Measurements from ENCODE around the gene EHMT1.

EHMT1 gene

DNA sequence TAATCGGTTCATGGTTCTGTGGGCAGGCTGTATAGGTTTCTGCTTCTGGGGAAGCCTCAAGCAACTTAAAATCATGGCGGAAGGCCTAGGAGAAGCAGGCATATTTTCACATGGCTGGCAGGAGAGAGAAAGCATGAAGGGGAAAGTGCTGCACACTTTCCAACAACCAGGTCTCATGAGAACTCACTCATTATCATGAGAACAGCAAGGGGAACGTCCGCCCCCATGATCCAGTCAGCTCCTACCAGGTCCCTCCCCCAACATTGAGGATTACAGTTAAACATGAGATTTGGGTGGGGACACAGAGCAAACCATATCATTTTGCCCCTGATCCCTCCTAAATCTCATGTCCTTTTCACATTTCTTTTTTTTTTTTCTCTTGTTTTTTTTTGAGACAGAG is 82.1 kb downstream of the EHMT1 start:
- no peak for DNase-seq (ENCODE audit: low read depth in 1 of 2, low spot score in 1 of 2)
- TF ChIP-seq, protein P1, sequence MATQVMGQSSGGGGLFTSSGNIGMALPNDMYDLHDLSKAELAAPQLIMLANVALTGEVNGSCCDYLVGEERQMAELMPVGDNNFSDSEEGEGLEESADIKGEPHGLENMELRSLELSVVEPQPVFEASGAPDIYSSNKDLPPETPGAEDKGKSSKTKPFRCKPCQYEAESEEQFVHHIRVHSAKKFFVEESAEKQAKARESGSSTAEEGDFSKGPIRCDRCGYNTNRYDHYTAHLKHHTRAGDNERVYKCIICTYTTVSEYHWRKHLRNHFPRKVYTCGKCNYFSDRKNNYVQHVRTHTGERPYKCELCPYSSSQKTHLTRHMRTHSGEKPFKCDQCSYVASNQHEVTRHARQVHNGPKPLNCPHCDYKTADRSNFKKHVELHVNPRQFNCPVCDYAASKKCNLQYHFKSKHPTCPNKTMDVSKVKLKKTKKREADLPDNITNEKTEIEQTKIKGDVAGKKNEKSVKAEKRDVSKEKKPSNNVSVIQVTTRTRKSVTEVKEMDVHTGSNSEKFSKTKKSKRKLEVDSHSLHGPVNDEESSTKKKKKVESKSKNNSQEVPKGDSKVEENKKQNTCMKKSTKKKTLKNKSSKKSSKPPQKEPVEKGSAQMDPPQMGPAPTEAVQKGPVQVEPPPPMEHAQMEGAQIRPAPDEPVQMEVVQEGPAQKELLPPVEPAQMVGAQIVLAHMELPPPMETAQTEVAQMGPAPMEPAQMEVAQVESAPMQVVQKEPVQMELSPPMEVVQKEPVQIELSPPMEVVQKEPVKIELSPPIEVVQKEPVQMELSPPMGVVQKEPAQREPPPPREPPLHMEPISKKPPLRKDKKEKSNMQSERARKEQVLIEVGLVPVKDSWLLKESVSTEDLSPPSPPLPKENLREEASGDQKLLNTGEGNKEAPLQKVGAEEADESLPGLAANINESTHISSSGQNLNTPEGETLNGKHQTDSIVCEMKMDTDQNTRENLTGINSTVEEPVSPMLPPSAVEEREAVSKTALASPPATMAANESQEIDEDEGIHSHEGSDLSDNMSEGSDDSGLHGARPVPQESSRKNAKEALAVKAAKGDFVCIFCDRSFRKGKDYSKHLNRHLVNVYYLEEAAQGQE (IDR thresholded peaks at IDR 0.05; ENCODE audit: insufficient replicate concordance, low read depth): no peak
- TF ChIP-seq, protein P2, sequence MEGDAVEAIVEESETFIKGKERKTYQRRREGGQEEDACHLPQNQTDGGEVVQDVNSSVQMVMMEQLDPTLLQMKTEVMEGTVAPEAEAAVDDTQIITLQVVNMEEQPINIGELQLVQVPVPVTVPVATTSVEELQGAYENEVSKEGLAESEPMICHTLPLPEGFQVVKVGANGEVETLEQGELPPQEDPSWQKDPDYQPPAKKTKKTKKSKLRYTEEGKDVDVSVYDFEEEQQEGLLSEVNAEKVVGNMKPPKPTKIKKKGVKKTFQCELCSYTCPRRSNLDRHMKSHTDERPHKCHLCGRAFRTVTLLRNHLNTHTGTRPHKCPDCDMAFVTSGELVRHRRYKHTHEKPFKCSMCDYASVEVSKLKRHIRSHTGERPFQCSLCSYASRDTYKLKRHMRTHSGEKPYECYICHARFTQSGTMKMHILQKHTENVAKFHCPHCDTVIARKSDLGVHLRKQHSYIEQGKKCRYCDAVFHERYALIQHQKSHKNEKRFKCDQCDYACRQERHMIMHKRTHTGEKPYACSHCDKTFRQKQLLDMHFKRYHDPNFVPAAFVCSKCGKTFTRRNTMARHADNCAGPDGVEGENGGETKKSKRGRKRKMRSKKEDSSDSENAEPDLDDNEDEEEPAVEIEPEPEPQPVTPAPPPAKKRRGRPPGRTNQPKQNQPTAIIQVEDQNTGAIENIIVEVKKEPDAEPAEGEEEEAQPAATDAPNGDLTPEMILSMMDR (IDR thresholded peaks at IDR 0.05; ENCODE audit: insufficient read depth, low read length): no peak
- TF ChIP-seq GABPA (IDR thresholded peaks at IDR 0.05; ENCODE audit: low read depth) (no peak), POLR2AphosphoS5 (IDR thresholded peaks at IDR 0.05; ENCODE audit: low read depth) (no peak), SPI1 (IDR thresholded peaks at IDR 0.05; ENCODE audit: borderline replicate concordance, low read depth) (no peak)
- Histone ChIP-seq H3K27ac (replicated peaks) (no peak overlapping the region), H3K27me3 (ENCODE audit: insufficient read depth, poor library complexity, severe bottlenecking) (no peaks in the 10 kb centered on the region), H3K4me3 (replicated peaks; ENCODE audit: insufficient read depth, low read length) (no peak overlapping the region)

DNA sequence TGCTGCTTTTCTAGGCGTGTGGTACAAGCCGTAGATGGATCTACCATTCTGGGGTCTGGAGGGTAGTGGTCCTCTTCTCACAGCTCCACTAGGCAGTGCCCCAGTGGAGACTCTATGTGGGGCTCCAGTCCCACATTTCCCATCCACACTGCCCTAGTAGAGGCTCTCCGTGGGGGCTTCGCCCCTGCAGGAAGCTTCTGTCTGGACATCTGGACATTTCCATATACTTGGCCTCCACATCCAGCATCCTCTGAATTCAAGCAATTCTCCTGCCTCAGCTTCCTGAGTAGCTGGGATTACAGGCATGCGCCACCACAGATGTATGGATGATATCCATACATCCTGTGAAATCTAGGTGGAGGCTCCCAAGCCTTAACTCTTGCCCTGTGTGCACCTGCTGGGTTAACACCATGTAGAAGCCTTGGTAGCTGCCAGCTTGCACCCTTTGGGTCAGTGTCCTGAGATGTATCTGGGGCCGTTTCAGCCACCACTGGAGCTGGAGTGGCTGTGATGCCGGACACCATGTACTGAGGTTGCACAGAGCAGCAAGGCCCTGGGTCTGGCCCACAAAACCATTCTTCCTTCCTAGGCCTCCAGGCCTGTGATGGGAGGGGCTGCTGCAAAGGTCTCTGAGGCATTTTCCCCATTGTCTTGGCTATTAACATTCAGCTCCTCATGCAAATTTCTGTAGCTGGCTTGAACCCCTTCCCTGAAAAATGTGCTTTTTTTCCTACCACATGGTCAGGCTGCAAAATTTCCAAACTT is 84.0 kb downstream of the EHMT1 start:
- no peak overlapping the region for H3K27ac ChIP-seq (replicated peaks)
- TF ChIP-seq GABPA (IDR thresholded peaks at IDR 0.05; ENCODE audit: low read depth): no peak
- TF ChIP-seq, protein P1 (IDR thresholded peaks at IDR 0.05; ENCODE audit: insufficient replicate concordance, low read depth): no peak
- TF ChIP-seq POLR2AphosphoS5 (IDR thresholded peaks at IDR 0.05; ENCODE audit: low read depth): no peak
- TF ChIP-seq, protein P2 (IDR thresholded peaks at IDR 0.05; ENCODE audit: insufficient read depth, low read length): no peak
- TF ChIP-seq SPI1 (IDR thresholded peaks at IDR 0.05; ENCODE audit: borderline replicate concordance, low read depth): no peak
- H3K27me3 ChIP-seq (ENCODE audit: insufficient read depth, poor library complexity, severe bottlenecking): no peaks in the 10 kb centered on the region
- no peak for DNase-seq (ENCODE audit: low read depth in 1 of 2, low spot score in 1 of 2)
- H3K4me3 ChIP-seq (replicated peaks; ENCODE audit: insufficient read depth, low read length): no peak overlapping the region

DNA sequence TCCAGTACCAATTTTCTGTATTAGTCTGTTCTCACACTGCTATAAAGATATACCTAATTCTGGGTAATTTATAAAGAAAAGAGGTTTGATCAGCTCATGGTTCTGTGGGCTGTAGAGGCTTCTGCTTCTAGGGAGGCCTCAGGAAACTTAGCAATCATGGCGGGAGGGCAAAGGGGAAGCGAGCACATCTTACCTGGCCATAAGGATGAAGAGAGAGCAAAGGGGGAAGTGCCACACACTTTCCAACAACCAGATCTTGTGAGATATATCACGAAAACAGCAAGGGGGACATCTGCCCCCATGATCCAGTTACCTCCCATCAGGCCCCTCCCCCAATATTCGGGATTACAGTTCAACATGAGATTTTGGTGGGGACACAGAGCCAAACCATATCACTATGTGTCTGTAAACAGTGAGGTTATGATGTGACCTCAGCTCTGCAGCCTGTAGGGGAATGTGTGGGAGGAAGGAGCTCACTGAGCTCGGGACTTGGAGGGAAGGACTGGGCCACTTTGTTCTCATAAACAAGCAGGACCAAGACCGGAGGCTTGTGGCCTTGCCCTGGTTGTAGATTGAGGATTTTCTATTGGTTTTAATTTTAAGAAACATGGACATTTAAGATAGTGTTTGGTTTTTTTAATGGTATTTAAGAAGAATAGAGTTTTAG is 85.2 kb downstream of the EHMT1 start:
- no peak overlapping the region for H3K27ac ChIP-seq (replicated peaks)
- DNase-seq (ENCODE audit: low read depth in 1 of 2, low spot score in 1 of 2): no peak
- H3K27me3 ChIP-seq (ENCODE audit: insufficient read depth, poor library complexity, severe bottlenecking): no peaks in the 10 kb centered on the region
- TF ChIP-seq POLR2AphosphoS5 (IDR thresholded peaks at IDR 0.05; ENCODE audit: low read depth) (no peak), SPI1 (IDR thresholded peaks at IDR 0.05; ENCODE audit: borderline replicate concordance, low read depth) (peak; percentile 45; the same call in 1 of the 2 replicates)
- H3K4me3 ChIP-seq (replicated peaks; ENCODE audit: insufficient read depth, low read length): no peak overlapping the region

DNA sequence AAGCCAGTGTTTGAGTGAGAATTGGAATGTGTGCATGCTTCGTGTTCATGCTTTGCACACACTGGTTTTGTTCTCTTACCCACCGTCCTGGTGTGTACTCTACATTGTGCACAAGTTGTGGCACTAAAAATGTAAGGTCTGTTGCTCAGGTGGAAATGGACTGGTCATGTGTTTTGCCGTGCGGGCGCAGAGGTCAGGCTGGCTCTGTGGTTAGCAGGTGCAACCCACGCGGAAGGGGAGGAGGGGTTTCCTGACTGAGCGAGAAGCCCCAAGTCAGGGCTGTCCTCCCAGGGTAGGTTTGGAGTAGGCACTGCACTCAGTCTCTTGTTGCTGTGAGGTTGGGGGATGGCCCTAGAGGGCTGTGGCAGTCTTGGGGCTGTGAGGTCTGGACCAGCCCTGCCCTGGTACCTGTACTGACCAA is 86.6 kb downstream of the EHMT1 start:
- DNase-seq (ENCODE audit: low read depth in 1 of 2, low spot score in 1 of 2): no peak
- Histone ChIP-seq H3K4me3 (replicated peaks; ENCODE audit: insufficient read depth, low read length) (no peak overlapping the region), H3K27me3 (ENCODE audit: insufficient read depth, poor library complexity, severe bottlenecking) (no peaks in the 10 kb centered on the region)

More for the DNA sequence above, 86.6 kb downstream of the EHMT1 start:
- no peak for TF ChIP-seq GABPA (IDR thresholded peaks at IDR 0.05; ENCODE audit: low read depth)
- TF ChIP-seq, protein P2 (IDR thresholded peaks at IDR 0.05; ENCODE audit: insufficient read depth, low read length): no peak
- TF ChIP-seq POLR2AphosphoS5 (IDR thresholded peaks at IDR 0.05; ENCODE audit: low read depth): no peak
- TF ChIP-seq, protein P1 (IDR thresholded peaks at IDR 0.05; ENCODE audit: insufficient replicate concordance, low read depth): no peak
- TF ChIP-seq SPI1 (IDR thresholded peaks at IDR 0.05; ENCODE audit: borderline replicate concordance, low read depth): no peak
- no peak overlapping the region for H3K27ac ChIP-seq (replicated peaks)
